T-helper 1 cell treated with Interleukin-12 subunit alpha and Interleukin-12 subunit beta and Interleukin-4 antibody, amounts not matched to agents 30 ng/mL and 1 ng/mL, for 36 hours (primary cell): Measurements from ENCODE around the gene LAMP5. TPM values are rescaled to one million over a fixed set of nuclear protein-coding genes. Genes with fewer than 3 reads are reported as not detected.

Experiments used
- intact Hi-C: fragments of 100-400 bp; cut with micrococcal nuclease; formaldehyde crosslinking; loops from one replicate; pipeline ENCODE4 v1.15.1; 2024
- total RNA-seq: library from RNA; stranded (reverse); gene quantifications from 2 replicates; pipeline ENCODE4 v1.2.3, GENCODE V29; 2022

LAMP5 gene
- total RNA-seq, result not detected in 2 replicates

- intact Hi-C loops, result loop anchor here (10.0 kb wide), 1 partner anchor 440 kb away; no protein-coding TSS in a partner anchor
Observed at GRCh38 chr20:9514461-9515213, at the start of gene LAMP5. Gene LAMP5 (plus strand): TSS chr20:9514590. CDS start chr20:9514853, 263 bp downstream.

- intact Hi-C loops, result loop anchor here (5.0 kb wide), 1 partner anchor 676 kb away; no protein-coding TSS in a partner anchor
Observed at GRCh38 chr20:9467995-9468394, 46.4 kb upstream of the LAMP5 start.

GRCh38 chr20:9474835-9475415, 39.5 kb upstream of the LAMP5 start:
- intact Hi-C loops, result no loop called here

GRCh38 chr20:9475456-9475855, 38.9 kb upstream of the LAMP5 start:
- intact Hi-C loops, result no loop called here

- intact Hi-C loops, result no loop called here
Observed at GRCh38 chr20:9476174-9476573, 38.2 kb upstream of the LAMP5 start.

- intact Hi-C loops, result no loop called here
Observed at GRCh38 chr20:9476637-9477036, 37.8 kb upstream of the LAMP5 start.

GRCh38 chr20:9478771-9479170, 35.6 kb upstream of the LAMP5 start:
- intact Hi-C loops, result no loop called here

GRCh38 chr20:9480066-9480465, 34.3 kb upstream of the LAMP5 start:
- intact Hi-C loops, result no loop called here

GRCh38 chr20:9482180-9482579, 32.2 kb upstream of the LAMP5 start:
- intact Hi-C loops, result no loop called here

GRCh38 chr20:9483131-9483530, 31.3 kb upstream of the LAMP5 start:
- intact Hi-C loops, result no loop called here

GRCh38 chr20:9485614-9486340, 28.6 kb upstream of the LAMP5 start:
- intact Hi-C loops, result no loop called here

GRCh38 chr20:9487231-9487630, 27.2 kb upstream of the LAMP5 start:
- intact Hi-C loops, result no loop called here

- intact Hi-C loops, result no loop called here
Observed at GRCh38 chr20:9488063-9488462, 26.3 kb upstream of the LAMP5 start.

- intact Hi-C loops, result no loop called here
Observed at GRCh38 chr20:9490161-9490560, 24.2 kb upstream of the LAMP5 start.

GRCh38 chr20:9490631-9491030, 23.8 kb upstream of the LAMP5 start:
- intact Hi-C loops, result no loop called here

GRCh38 chr20:9491324-9491723, 23.1 kb upstream of the LAMP5 start:
- intact Hi-C loops, result no loop called here

GRCh38 chr20:9492067-9492466, 22.3 kb upstream of the LAMP5 start:
- intact Hi-C loops, result no loop called here

GRCh38 chr20:9493803-9494202, 20.6 kb upstream of the LAMP5 start:
- intact Hi-C loops, result no loop called here

GRCh38 chr20:9495701-9496100, 18.7 kb upstream of the LAMP5 start:
- intact Hi-C loops, result no loop called here

GRCh38 chr20:9496155-9496554, 18.2 kb upstream of the LAMP5 start:
- intact Hi-C loops, result no loop called here

- intact Hi-C loops, result no loop called here
Observed at GRCh38 chr20:9498322-9498721, 16.1 kb upstream of the LAMP5 start.
